Measurements from ENCODE around the gene PRSS33. TPM values are rescaled to one million over a fixed set of nuclear protein-coding genes. Genes with fewer than 3 reads are reported as not detected.

Gene PRSS33
- total and polyA plus RNA-seq, 2 of the 8 experiments (the other 6 are each of a cell fraction or from before 2014, with no cell fraction given), result 0.09 TPM; not detected in 1

DNA sequence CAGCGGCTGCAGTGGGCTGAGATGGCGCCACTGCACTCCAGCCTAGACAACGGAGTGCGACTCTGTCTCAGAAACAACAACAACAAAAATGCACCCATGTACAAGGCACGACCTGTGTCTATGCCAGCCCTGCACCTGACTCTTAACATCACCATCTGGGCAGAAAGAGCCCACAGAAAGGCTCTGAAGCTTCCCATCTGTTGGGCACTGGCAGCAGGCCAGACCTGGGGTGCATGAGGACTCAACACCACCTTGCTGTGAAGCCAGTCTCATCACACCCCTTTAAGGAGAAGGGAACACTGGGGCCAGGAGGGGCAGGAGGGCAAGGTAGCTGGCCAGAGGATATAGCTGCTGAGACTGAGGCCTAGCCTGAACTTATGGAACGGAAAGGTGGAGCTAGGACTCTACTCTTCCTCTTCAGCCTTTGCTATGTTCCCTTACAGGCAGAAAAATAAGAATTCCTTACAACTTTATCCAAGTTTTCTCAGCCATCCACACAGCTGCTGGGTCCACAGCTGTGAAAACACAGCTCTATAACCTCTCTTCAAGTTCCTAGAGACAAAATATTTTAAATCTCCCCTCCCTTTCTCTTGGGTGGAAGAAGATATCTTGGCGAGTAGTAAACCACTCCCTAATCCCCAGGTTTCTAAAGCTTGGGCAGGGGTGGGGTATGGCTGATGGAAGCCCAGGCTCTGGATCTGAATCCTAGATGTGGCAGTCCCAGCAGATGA lies 13.0 kb downstream of the PRSS33 start (continued):
- TF ChIP-seq, protein P1, sequence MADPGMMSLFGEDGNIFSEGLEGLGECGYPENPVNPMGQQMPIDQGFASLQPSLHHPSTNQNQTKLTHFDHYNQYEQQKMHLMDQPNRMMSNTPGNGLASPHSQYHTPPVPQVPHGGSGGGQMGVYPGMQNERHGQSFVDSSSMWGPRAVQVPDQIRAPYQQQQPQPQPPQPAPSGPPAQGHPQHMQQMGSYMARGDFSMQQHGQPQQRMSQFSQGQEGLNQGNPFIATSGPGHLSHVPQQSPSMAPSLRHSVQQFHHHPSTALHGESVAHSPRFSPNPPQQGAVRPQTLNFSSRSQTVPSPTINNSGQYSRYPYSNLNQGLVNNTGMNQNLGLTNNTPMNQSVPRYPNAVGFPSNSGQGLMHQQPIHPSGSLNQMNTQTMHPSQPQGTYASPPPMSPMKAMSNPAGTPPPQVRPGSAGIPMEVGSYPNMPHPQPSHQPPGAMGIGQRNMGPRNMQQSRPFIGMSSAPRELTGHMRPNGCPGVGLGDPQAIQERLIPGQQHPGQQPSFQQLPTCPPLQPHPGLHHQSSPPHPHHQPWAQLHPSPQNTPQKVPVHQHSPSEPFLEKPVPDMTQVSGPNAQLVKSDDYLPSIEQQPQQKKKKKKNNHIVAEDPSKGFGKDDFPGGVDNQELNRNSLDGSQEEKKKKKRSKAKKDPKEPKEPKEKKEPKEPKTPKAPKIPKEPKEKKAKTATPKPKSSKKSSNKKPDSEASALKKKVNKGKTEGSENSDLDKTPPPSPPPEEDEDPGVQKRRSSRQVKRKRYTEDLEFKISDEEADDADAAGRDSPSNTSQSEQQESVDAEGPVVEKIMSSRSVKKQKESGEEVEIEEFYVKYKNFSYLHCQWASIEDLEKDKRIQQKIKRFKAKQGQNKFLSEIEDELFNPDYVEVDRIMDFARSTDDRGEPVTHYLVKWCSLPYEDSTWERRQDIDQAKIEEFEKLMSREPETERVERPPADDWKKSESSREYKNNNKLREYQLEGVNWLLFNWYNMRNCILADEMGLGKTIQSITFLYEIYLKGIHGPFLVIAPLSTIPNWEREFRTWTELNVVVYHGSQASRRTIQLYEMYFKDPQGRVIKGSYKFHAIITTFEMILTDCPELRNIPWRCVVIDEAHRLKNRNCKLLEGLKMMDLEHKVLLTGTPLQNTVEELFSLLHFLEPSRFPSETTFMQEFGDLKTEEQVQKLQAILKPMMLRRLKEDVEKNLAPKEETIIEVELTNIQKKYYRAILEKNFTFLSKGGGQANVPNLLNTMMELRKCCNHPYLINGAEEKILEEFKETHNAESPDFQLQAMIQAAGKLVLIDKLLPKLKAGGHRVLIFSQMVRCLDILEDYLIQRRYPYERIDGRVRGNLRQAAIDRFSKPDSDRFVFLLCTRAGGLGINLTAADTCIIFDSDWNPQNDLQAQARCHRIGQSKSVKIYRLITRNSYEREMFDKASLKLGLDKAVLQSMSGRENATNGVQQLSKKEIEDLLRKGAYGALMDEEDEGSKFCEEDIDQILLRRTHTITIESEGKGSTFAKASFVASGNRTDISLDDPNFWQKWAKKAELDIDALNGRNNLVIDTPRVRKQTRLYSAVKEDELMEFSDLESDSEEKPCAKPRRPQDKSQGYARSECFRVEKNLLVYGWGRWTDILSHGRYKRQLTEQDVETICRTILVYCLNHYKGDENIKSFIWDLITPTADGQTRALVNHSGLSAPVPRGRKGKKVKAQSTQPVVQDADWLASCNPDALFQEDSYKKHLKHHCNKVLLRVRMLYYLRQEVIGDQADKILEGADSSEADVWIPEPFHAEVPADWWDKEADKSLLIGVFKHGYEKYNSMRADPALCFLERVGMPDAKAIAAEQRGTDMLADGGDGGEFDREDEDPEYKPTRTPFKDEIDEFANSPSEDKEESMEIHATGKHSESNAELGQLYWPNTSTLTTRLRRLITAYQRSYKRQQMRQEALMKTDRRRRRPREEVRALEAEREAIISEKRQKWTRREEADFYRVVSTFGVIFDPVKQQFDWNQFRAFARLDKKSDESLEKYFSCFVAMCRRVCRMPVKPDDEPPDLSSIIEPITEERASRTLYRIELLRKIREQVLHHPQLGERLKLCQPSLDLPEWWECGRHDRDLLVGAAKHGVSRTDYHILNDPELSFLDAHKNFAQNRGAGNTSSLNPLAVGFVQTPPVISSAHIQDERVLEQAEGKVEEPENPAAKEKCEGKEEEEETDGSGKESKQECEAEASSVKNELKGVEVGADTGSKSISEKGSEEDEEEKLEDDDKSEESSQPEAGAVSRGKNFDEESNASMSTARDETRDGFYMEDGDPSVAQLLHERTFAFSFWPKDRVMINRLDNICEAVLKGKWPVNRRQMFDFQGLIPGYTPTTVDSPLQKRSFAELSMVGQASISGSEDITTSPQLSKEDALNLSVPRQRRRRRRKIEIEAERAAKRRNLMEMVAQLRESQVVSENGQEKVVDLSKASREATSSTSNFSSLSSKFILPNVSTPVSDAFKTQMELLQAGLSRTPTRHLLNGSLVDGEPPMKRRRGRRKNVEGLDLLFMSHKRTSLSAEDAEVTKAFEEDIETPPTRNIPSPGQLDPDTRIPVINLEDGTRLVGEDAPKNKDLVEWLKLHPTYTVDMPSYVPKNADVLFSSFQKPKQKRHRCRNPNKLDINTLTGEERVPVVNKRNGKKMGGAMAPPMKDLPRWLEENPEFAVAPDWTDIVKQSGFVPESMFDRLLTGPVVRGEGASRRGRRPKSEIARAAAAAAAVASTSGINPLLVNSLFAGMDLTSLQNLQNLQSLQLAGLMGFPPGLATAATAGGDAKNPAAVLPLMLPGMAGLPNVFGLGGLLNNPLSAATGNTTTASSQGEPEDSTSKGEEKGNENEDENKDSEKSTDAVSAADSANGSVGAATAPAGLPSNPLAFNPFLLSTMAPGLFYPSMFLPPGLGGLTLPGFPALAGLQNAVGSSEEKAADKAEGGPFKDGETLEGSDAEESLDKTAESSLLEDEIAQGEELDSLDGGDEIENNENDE (IDR thresholded peaks at IDR 0.05; ENCODE audit: insufficient replicate concordance, low read length), result no peak
- TF ChIP-seq SP2 (IDR thresholded peaks at IDR 0.05; ENCODE audit: low read length), result no peak
- TF ChIP-seq FOSL1 (IDR thresholded peaks at IDR 0.05; ENCODE audit: insufficient read depth, low read depth, low read length), result no peak
- no peak for TF ChIP-seq SUZ12 (IDR thresholded peaks at IDR 0.05; ENCODE audit: low read length)
